OCI-LY7 (cell line): ENCODE data around the gene NDUFAB1.

Source experiments
- CTCF ChIP-seq: fragments of 200-600 bp; sonication (generic); conservative IDR thresholded peaks from 2 replicates; pipeline ENCODE4 v1.5.1; 2014; ENCODE audit warnings: mild to moderate bottlenecking, antibody characterized with exemption, low read length, moderate library complexity, mixed read lengths
- EZH2phosphoT487 ChIP-seq: fragments of 200-600 bp; sonication (generic); IDR thresholded peaks from 2 replicates; pipeline ENCODE4 v1.6.1; 2018; ENCODE audit warnings: low read depth, borderline replicate concordance, mild to moderate bottlenecking, mixed run types, antibody characterized with exemption, low read length, moderate library complexity, mixed read lengths

DNA sequence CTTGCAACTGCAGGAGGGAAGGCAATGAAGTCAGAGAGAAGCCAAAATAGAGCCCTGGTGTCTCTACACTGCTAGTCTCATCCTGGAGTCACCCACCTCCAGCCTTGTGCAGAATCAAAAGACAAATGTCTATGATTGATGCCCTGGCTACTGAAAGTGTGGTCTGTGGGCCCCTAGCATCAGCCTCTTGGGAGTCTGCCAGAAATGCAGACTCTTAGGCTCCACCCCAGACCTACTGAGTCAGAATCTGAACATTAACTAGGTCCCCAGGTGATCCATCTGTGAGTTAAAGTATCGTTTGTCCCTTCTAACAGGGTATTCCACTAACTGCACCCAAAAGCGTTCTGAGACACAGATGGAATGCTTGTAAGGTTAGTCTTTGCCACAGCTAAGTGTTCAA is 60.2 kb downstream of the NDUFAB1 start:
- no peak for TF ChIP-seq CTCF
- TF ChIP-seq EZH2phosphoT487, result no peak
